ENCODE results near the gene TBC1D22A. TPM values are rescaled to one million over a fixed set of nuclear protein-coding genes. Genes with fewer than 3 reads are reported as not detected.

TBC1D22A gene
- total RNA-seq, 1 donor from 2014 or later: 15.8 TPM

DNA sequence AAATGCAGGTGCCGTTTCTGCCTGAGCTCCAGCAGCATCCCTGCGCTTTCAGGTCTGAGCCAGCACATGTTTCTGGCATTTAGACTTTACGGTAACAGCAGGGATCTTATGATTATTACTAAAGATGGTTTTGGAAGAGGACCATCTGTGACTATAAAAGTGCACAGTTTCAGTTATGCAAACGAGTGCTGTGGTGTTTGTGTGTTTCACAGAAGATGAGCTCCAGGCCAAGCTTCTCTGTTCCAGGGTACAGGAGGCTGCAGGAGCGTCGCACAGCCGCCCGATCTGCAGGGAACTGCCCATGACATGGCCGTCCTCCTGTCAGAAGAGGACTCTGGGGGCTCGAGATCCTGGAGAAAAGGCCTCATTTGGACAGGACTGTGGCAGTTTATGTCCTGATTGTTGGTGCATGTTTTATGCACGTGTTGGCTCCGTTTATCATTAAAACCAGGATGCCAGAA lies 297.3 kb downstream of the TBC1D22A start:
- ATAC-seq (no peak), DNase-seq (peak; percentile 12)
- intact Hi-C loops (cut with micrococcal nuclease): no loop called here

DNA sequence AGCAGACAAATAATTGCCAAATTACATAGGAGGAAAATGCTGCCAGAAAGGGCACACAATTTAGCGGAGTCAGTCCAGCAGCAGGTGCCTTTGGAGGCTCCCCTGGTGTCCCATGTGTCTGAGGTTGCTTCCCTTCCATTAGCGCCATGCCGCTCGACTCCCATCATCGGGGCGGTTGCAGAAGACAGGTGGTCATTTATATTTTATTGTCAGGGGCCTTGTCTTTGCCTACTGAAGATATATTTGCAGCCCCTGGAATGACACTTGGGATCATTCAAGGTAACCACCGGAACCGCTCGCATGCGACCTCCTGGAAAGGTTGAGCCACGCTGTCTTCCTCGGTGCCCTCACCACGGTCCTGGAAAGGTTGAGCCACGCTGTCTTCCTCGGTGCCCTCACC lies 298.3 kb downstream of the TBC1D22A start:
- intact Hi-C loops (cut with micrococcal nuclease): no loop called here
- DNase-seq (no peak), ATAC-seq (no peak)

- no peak for ATAC-seq
- DNase-seq: no peak
- intact Hi-C loops (cut with micrococcal nuclease): no loop called here
These were observed 298.8 kb downstream of the TBC1D22A start for GRCh38 chr22:47061226-47061625.

DNA sequence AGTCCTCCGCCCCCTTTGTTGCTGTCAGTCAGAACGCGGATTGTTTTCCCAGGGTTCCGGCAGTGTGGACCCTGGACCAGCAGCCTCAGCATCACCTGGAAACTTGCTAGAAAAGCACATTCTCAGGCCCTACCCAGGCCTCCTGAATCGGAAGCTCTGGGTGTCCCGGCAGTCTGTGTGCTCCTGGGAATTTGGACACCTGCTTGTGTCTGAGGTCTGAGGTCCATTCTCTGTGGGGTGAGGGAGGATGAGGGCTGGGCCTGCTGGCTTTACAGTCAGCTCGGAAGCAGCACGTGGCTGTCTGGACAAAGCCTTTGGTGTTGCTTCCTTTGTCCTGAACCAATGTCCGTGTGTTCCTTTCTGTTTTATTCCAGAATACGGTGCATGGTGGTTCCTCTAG lies 299.7 kb downstream of the TBC1D22A start:
- intact Hi-C loops (cut with micrococcal nuclease): no loop called here
- DNase-seq: peak; percentile 21
- no peak for ATAC-seq

- ATAC-seq (no peak), DNase-seq (peak; percentile 13)
- intact Hi-C loops (cut with micrococcal nuclease): no loop called here
These were observed 300.6 kb downstream of the TBC1D22A start for GRCh38 chr22:47063071-47063509.

DNA sequence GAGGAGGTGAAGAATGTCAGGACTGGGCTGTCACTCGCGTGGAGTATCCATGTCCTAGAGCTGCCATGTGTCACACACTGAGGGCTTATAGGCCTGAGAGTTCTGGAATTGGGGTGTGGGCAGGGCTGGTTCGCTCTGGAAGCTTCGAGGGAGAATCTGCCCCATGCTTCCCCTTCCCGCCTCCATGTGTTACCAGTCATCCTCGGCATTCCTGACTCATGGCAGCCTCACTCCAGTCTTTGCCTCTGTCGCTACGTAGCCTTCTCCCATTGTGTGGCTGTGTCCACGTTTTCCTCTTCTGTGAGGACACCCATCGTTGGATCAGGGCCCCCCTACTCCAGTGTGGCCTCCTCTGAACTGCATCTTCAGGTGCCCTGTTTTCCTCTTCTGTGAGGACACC lies 301.2 kb downstream of the TBC1D22A start:
- ATAC-seq (no peak), DNase-seq (no peak)
- intact Hi-C loops (cut with micrococcal nuclease): no loop called here

DNA sequence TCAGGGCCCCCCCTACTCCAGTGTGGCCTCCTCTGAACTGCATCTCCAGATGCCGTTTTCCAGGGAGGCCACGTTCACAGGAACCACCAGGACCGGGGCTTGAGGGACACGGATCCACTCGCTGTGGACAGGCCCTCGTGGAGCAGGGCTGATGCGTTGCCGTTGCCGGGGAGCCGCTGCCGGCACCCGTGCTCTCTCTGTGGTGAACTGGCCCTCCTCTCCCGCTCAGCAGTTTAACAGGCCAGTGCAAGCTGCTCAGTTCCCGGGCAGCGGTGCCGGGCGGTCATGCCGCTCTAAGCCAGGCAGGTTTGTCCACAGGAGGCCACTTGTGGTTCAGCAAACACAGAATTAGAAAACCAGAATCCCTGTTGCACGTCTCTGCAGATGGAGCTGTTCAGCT lies 301.6 kb downstream of the TBC1D22A start:
- intact Hi-C loops (cut with micrococcal nuclease): no loop called here
- DNase-seq (peak; percentile 9), ATAC-seq (no peak)

- intact Hi-C loops (cut with micrococcal nuclease): no loop called here
- DNase-seq (no peak), ATAC-seq (no peak)
These were observed 302.0 kb downstream of the TBC1D22A start for GRCh38 chr22:47064416-47064815.

DNA sequence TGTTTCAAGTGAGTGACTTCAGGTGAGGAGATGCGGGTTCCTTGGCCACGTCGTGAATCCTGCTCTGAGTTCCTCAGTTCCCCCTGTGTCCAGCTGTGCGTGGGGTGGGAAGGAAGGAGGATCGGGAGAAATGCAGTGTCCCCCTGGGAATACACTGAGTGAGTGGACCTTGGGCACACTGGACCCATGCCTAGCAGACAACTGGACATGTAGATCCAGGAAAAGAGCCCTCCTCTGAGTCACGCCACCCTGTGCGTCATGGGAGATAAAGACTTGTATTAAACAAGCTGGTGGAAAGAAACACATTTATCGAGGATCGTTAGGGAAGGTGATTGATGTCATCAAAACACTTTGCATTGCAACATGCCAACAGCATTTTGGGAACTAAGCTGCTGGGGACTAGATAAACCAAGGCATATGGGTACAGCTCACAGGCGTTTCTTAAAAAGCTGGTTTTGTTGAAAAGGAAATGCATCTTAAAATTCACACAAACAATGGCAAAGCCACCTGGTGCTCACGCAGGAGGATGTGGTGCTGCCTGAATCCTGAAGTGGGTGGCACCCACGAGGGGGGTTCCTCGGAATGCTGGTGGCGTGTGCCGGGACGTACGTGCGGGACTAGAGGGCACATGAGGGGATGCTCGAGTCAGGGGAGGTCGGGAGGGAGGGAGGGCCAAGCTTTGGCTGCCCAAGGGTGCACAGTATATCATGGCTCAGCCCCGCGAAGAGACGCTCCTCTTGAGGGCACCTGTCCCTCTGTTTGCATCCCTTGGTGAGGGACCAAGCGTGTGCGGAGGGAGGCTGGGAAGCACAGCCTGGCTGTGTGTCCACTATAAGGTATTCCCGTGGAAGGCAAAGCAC lies 303.5 kb downstream of the TBC1D22A start:
- ATAC-seq: no peak
- DNase-seq: peak; percentile 20

DNA sequence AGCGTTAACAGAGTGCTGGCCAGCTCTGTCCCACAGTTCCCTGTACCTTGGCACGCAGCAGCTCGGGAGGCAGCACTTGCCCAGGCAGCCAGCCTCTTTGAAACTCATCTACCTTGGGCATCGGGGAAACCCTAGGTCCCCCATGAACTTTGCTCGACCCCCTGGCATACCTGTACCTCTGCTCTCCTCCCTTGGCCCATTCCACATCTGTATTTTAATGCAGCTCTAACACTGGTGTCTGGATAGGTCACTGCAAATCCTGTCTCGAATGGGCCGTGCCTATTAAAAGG lies 304.1 kb downstream of the TBC1D22A start:
- ATAC-seq: no peak
- DNase-seq: no peak
- intact Hi-C loops (cut with micrococcal nuclease): no loop called here

More for the DNA sequence above, 303.5 kb downstream of the TBC1D22A start:
- intact Hi-C loops (cut with micrococcal nuclease): no loop called here

- ATAC-seq (no peak), DNase-seq (peak; percentile 10)
- intact Hi-C loops (cut with micrococcal nuclease): no loop called here
These were observed 305.0 kb downstream of the TBC1D22A start for GRCh38 chr22:47067321-47067890.

GRCh38 chr22:47067911-47068625 lies 305.6 kb downstream of the TBC1D22A start:
- DNase-seq (peak; percentile 10), ATAC-seq (no peak)
- intact Hi-C loops (cut with micrococcal nuclease): no loop called here

GRCh38 chr22:47068626-47068996 lies 306.2 kb downstream of the TBC1D22A start:
- ATAC-seq (no peak), DNase-seq (no peak)
- intact Hi-C loops (cut with micrococcal nuclease): no loop called here

DNA sequence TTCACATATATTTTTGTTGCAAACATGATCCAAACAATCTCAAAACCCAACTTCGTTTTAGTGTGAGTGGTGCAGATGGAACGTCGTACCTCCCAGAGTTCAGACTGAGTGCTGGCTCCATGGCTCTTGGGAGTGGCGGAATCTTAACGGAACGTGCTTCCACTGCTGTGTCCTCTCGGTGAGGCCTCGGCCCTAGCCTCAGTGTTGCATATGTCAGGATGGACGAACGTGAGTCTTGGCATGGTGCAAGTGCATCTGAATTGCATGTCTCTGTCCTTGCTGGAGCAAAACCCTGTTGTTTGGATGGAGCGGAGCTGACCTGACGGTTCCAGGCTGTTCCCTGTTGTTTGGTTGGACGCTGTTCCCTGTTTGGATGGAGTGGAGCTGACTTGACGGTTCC lies 306.8 kb downstream of the TBC1D22A start:
- DNase-seq (peak; percentile 11), ATAC-seq (no peak)
- intact Hi-C loops (cut with micrococcal nuclease): no loop called here

DNA sequence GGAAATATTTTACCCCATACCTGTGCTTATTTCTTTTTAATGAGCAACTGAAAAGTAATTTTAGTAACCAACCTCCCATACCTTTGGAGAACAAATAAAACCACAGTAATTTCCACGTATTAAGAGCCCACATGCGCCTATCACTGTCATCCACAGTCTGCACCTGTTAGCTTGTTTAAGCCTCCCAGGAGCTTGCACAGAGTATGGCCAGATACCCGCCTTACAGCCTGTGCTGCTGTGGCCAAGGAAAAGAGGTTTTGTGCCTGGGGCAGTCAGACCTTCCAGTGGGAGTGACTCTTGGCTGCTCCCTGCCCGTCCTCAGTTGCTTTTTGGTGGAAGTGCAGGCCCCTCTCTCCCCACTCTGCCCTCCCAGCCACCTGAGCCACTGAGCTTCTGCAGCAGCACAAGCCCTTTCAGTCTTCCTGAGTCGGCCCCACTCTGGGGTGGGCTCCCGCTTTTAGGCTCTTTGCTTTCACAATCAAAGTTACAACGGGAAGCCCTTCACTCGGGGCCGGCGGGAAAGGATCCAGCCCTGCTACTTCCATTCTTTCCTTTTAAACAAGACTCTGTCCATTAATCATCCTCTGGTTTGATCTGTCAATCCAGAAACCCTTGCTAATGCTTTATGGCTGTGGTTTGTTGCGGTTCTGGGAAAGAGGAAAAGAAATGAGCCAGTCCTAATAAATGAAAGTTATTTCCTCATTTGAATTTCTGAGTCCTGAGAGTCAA lies 308.8 kb downstream of the TBC1D22A start:
- DNase-seq: no peak
- ATAC-seq: no peak
- intact Hi-C loops (cut with micrococcal nuclease): no loop called here

- ATAC-seq: no peak
- no peak for DNase-seq
These were observed 309.6 kb downstream of the TBC1D22A start for GRCh38 chr22:47071807-47072641.

DNA sequence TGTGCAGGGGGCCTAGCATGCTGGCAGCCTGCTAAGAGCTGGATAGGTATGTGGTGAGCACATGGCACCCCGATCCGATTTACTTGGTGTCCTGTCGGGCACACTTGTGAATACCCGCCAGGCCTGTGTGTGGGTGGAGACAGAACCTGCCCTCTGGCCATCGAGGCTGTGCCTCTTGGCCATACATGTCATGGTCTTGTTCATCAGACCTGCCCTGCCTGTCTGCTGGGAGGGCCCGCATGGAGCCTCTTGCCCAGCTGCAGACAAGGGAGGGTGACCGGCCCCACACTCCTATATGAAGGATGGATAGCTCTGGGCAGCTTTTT lies 310.2 kb downstream of the TBC1D22A start:
- DNase-seq (no peak), ATAC-seq (no peak)
- intact Hi-C loops (cut with micrococcal nuclease): no loop called here

More at GRCh38 chr22:47071807-47072641, 309.6 kb downstream of the TBC1D22A start:
- intact Hi-C loops (cut with micrococcal nuclease): no loop called here

DNA sequence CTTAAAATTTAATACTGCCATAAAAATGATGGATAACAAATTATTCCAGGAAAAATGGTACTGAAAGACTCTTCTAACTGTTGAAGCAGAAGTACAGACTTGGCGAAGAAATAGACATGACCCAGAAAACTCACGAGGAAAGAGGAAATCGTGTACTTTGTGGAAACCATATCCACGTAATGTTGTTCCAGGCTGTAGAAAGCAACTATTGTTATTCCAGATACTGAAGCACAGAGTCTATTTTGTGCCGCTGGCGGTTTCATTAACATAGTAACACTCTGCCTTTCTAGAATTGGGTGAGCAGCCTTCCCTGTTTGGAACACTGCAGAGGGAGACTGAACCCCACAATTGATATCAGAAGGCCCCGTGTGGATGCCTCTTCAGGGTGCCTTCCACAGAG lies 310.6 kb downstream of the TBC1D22A start:
- DNase-seq (no peak), ATAC-seq (no peak)
- intact Hi-C loops (cut with micrococcal nuclease): no loop called here

DNA sequence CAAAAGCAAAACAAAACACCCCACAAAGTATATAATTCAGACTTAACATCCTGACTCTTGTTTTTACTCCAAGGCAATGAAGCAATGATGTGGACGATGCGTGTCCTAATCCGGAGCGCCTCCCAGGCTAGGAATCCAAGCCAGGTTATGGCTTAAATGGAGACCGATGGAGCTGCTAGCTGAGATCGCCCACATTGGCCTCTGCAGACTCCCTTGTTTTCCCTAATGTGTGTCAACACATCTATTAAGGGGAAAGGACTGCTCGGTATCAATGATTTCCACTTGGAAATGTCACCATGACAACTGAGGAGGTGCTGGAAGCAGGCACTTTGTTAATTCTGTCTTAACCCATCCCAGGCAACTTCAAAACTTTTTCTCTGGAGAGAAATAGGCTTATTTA lies 311.7 kb downstream of the TBC1D22A start:
- no peak for ATAC-seq
- intact Hi-C loops (cut with micrococcal nuclease): no loop called here

More for the DNA sequence above, 311.7 kb downstream of the TBC1D22A start:
- no peak for DNase-seq
